ENCODE results near the gene ALDH5A1. TPM values are rescaled to one million over a fixed set of nuclear protein-coding genes. Genes with fewer than 3 reads are reported as not detected.

Gene ALDH5A1
- total RNA-seq, 1 donor from 2014 or later, result 6.6 TPM

DNA sequence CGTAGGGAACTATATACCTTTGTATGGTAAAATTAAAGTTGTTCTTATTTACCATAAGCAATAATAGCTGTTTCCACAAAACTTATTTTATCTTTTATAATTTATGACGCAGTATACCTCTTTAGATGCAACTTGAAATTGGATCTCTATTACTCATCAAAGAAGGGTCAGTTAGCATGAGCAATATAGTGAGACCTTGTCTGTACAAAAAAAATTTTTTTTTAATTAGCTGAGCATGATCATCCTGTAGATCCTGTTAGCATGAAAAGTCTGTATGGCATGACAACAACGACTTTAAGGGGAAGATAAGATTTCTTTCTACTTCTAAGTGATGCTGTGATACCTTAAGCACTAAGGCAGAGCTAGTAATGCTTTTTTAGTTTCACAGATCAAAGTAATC is 5.9 kb downstream of the ALDH5A1 start:
- DNase-seq (ENCODE audit: extremely low spot score, unreplicated experiment), result no peak
- H3K27me3 Mint-ChIP-seq (ENCODE audit: unreplicated experiment), result no peaks in the 10 kb centered on the region
- H3K9me3 Mint-ChIP-seq (ENCODE audit: unreplicated experiment), result no peaks in the 10 kb centered on the region
- H3K4me1 Mint-ChIP-seq (ENCODE audit: unreplicated experiment), result peaks cover 2% of the 10 kb centered on the region
- no peak overlapping the region for H3K27ac Mint-ChIP-seq (ENCODE audit: unreplicated experiment)
- peaks cover 22% of the 10 kb centered on the region for H3K36me3 Mint-ChIP-seq (ENCODE audit: unreplicated experiment)
- TF ChIP-seq CTCF (IDR thresholded peaks at IDR 0.05), result no peak
- H3K4me3 Mint-ChIP-seq (ENCODE audit: unreplicated experiment), result no peak overlapping the region

GRCh38 chr6:24501374-24501773 is 6.6 kb downstream of the ALDH5A1 start:
- Mint-ChIP-seq H3K4me1 (ENCODE audit: unreplicated experiment) (no peaks in the 10 kb centered on the region), H3K9me3 (ENCODE audit: unreplicated experiment) (no peaks in the 10 kb centered on the region), H3K27me3 (ENCODE audit: unreplicated experiment) (no peaks in the 10 kb centered on the region), H3K36me3 (ENCODE audit: unreplicated experiment) (peaks cover 22% of the 10 kb centered on the region), H3K27ac (ENCODE audit: unreplicated experiment) (no peak overlapping the region), H3K4me3 (ENCODE audit: unreplicated experiment) (no peak overlapping the region)
- TF ChIP-seq CTCF (IDR thresholded peaks at IDR 0.05), result no peak
- DNase-seq (ENCODE audit: extremely low spot score, unreplicated experiment), result no peak

DNA sequence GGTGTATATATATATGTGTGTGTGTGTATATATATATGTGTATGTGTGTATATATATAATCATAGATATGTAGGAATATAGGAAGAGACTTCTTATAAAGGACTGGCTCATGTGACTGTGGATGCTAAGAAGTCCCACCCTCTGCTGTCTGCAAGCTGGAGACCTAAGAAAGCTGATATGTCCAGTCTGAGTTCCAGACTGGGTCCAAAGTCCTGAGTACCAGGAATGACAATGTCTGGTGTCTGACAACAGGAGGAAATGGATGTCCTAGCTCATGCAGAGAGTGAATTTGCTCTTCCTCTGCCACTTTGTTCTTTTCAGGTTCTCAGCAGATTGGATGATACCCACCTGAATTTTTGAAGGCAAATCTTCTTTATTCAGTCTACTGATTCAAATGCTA is 7.1 kb downstream of the ALDH5A1 start:
- H3K9me3 Mint-ChIP-seq (ENCODE audit: unreplicated experiment), result peaks cover 1% of the 10 kb centered on the region
- H3K36me3 Mint-ChIP-seq (ENCODE audit: unreplicated experiment), result peaks cover 23% of the 10 kb centered on the region
- no peak for TF ChIP-seq CTCF (IDR thresholded peaks at IDR 0.05)
- H3K27ac Mint-ChIP-seq (ENCODE audit: unreplicated experiment), result no peak overlapping the region
- no peak overlapping the region for H3K4me3 Mint-ChIP-seq (ENCODE audit: unreplicated experiment)
- no peaks in the 10 kb centered on the region for H3K27me3 Mint-ChIP-seq (ENCODE audit: unreplicated experiment)
- peak; percentile 21 for DNase-seq (ENCODE audit: extremely low spot score, unreplicated experiment)
- H3K4me1 Mint-ChIP-seq (ENCODE audit: unreplicated experiment), result no peaks in the 10 kb centered on the region

DNA sequence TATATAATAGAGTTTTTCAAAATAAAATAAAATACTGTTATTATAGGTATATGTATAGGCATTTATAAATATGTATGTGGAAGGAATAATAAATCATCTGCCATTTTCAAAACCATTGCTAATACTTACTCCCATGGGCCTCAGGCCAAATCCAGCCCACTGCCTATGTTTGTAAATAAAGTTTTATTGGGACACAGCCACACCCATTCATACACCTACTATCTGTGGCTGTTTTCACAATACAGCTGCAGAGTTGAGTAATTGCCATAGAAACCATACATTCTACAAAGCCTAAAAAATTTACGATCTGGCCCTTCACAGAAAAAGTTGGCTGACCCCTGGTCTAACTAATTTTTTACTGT is 9.5 kb downstream of the ALDH5A1 start:
- Mint-ChIP-seq H3K27me3 (ENCODE audit: unreplicated experiment) (no peaks in the 10 kb centered on the region), H3K9me3 (ENCODE audit: unreplicated experiment) (peaks cover 7% of the 10 kb centered on the region), H3K36me3 (ENCODE audit: unreplicated experiment) (peaks cover 25% of the 10 kb centered on the region), H3K4me3 (ENCODE audit: unreplicated experiment) (no peak overlapping the region), H3K27ac (ENCODE audit: unreplicated experiment) (no peak overlapping the region), H3K4me1 (ENCODE audit: unreplicated experiment) (no peaks in the 10 kb centered on the region)
- no peak for TF ChIP-seq CTCF (IDR thresholded peaks at IDR 0.05)
- DNase-seq (ENCODE audit: extremely low spot score, unreplicated experiment), result no peak

DNA sequence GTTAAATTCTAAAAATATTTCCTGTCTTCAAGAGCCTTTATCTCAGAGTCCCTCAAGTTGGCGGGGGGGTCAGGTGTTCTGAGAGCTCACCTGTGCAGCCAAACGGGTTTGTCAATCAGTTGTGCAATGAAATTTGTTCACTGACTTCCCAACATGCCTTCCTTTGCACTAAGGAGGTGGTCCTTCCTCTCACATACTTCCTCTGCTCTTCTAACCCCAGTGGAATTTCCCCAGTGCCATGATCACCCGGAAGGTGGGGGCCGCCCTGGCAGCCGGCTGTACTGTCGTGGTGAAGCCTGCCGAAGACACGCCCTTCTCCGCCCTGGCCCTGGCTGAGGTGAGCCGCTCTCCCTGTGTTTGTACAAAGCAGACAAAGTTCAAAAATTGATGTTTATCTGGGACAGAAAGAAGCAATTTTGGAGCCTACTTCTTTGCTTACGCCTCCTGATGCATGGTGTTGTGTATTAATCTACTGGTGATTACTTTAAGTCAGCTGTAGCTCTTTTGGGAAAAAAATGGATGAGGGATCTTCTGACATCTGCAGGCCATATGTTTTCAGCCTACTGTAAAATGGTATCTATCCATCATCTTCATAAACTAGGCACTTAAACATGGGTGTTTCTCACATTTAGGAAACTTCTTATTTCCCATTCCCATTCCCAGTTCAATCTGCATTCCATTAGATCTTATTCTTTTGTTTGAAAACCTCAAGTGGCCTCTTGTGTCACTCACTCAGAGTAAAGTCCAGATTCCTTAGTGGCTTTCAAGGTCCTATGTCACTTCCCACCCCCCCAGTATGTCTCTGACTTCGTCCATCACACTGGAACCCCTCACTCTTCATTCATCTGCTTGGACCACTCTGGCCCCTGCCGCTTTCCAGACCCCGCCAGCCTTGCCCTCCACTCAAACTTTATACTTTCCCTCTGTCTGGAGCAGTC is 10.1 kb downstream of the ALDH5A1 start:
- Mint-ChIP-seq H3K4me3 (ENCODE audit: unreplicated experiment) (no peak overlapping the region), H3K4me1 (ENCODE audit: unreplicated experiment) (no peaks in the 10 kb centered on the region), H3K9me3 (ENCODE audit: unreplicated experiment) (peaks cover 7% of the 10 kb centered on the region), H3K27ac (ENCODE audit: unreplicated experiment) (no peak overlapping the region), H3K36me3 (ENCODE audit: unreplicated experiment) (peaks cover 31% of the 10 kb centered on the region), H3K27me3 (ENCODE audit: unreplicated experiment) (no peaks in the 10 kb centered on the region)
- no peak for TF ChIP-seq CTCF (IDR thresholded peaks at IDR 0.05)
- DNase-seq (ENCODE audit: extremely low spot score, unreplicated experiment), result peak; percentile 80
